H1 (cell line): ENCODE results near the gene FBXO41. TPM values are rescaled to one million over a fixed set of nuclear protein-coding genes. Genes with fewer than 3 reads are reported as not detected.

Experiments used
- CTCF ChIA-PET: fragments of 300-600 bp; sonication (Branson Sonifier 250); formaldehyde crosslinking; loops from one replicate; lab custom pipeline; 2021; ENCODE audit not compliant: partially characterized antibody; lab: Charles Lee
- POLR2A ChIA-PET: fragments of 300-600 bp; sonication (Branson Sonifier 250); formaldehyde crosslinking; loops from one replicate; lab custom pipeline; 2021; ENCODE audit warnings: inconsistent platforms; ENCODE audit not compliant: partially characterized antibody; lab: Charles Lee
- DNase-seq, 2 experiments: peaks; one replicate each; pipeline versions ENCODE4 v3.0.0 to v3.0.0-alpha.2; 2010 to 2022; ENCODE audit warnings: low spot score in 2 of 2, low read depth in 1 of 2, mixed read lengths in 1 of 2
- FAIRE-seq: peaks from 2 replicates; lab custom pipeline; 2011; peaks lifted over from hg19 to GRCh38; lab: Jason Lieb, UNC
- H2AFZ ChIP-seq: 2 replicates; pipeline ENCODE4 v1.8.1; 2012; ENCODE audit warnings: low read length, inconsistent platforms
- H2AK5ac ChIP-seq: 2 replicates; pipeline ENCODE4 v1.6.1; 2013; ENCODE audit warnings: low read depth, low read length
- H2BK120ac ChIP-seq: replicated peaks from 2 replicates; pipeline ENCODE3; 2013; ENCODE audit warnings: low read depth, low read length, inconsistent platforms
- H2BK12ac ChIP-seq: 2 replicates; pipeline ENCODE4 v1.6.1; 2013; ENCODE audit warnings: low read depth, low read length
- H2BK15ac ChIP-seq: 2 replicates; pipeline ENCODE4 v1.6.1; 2013; ENCODE audit warnings: low read length
- H2BK20ac ChIP-seq: 2 replicates; pipeline ENCODE4 v1.6.1; 2013; ENCODE audit warnings: low read length
- H2BK5ac ChIP-seq: 2 replicates; pipeline ENCODE4 v1.6.1; 2013; ENCODE audit warnings: low read depth, low read length
- H3K14ac ChIP-seq: 2 replicates; pipeline ENCODE4 v1.6.1; 2013; ENCODE audit warnings: inconsistent platforms; ENCODE audit not compliant: insufficient read length
- H3K18ac ChIP-seq: 2 replicates; pipeline ENCODE4 v1.6.1; 2013; ENCODE audit warnings: low read length; ENCODE audit errors: extremely low read depth
- H3K23ac ChIP-seq: 2 replicates; pipeline ENCODE4 v1.6.1; 2013; ENCODE audit warnings: inconsistent platforms; ENCODE audit not compliant: insufficient read length
- H3K23me2 ChIP-seq: 2 replicates; pipeline ENCODE4 v1.6.1; 2013; ENCODE audit warnings: low read depth, low read length
- H3K27ac ChIP-seq: 2 replicates; pipeline ENCODE4 v1.6.1; 2011; ENCODE audit warnings: low read depth, low read length, inconsistent platforms
- H3K27me3 ChIP-seq, 4 experiments: replicated peaks in 1 of 4; 1 replicate in 1 of 4; 2 replicates in 3 of 4; pipeline versions ENCODE4 v1.6.1 to v1.8.1; 2011 to 2013; ENCODE audit warnings: low read length in 3 of 4, mild to moderate bottlenecking in 3 of 4, inconsistent platforms in 2 of 4, mixed read lengths in 2 of 4, moderate library complexity in 1 of 4; ENCODE audit not compliant: control insufficient read depth in 3 of 4, insufficient read depth in 3 of 4; ENCODE audit errors: extremely low read depth in 1 of 4
- H3K36me3 ChIP-seq, 4 experiments: 2 replicates each; pipeline versions ENCODE4 v1.6.1 to v1.8.1; 2011 to 2013; ENCODE audit warnings: mild to moderate bottlenecking in 4 of 4, low read length in 3 of 4, moderate library complexity in 2 of 4, control low read depth in 1 of 4, inconsistent platforms in 1 of 4; ENCODE audit not compliant: insufficient read depth in 4 of 4, control insufficient read depth in 2 of 4
- H3K4ac ChIP-seq: replicated peaks from 2 replicates; pipeline ENCODE3; 2013; ENCODE audit warnings: low read length, low read depth, mixed read lengths, inconsistent platforms; ENCODE audit not compliant: insufficient read length
- H3K4me1 ChIP-seq, 4 experiments: replicated peaks in 1 of 4; 1 replicate in 1 of 4; 2 replicates in 3 of 4; pipeline versions ENCODE4 v1.6.1 to v1.8.1; 2011 to 2013; ENCODE audit warnings: low read length in 3 of 4, inconsistent platforms in 2 of 4, mixed read lengths in 1 of 4; ENCODE audit not compliant: insufficient read depth in 4 of 4, control insufficient read depth in 3 of 4
- H3K4me2 ChIP-seq, 2 experiments: 2 replicates each; pipeline versions ENCODE4 v1.6.1 to v1.8.1; 2011 to 2013; ENCODE audit warnings: low read depth in 2 of 2, low read length in 2 of 2, control low read depth in 1 of 2, inconsistent platforms in 1 of 2, mild to moderate bottlenecking in 1 of 2; ENCODE audit not compliant: insufficient read depth in 1 of 2
- H3K4me3 ChIP-seq, 4 experiments: fragments of 200-600, 300-600 bp in 1 of 4; sonication (generic), shearing (Covaris generic), sonication (Bioruptor Twin) in 1 of 4; 2 replicates each; pipeline versions ENCODE4 v1.5.1 to v1.8.1; 2011 to 2016; ENCODE audit warnings: low read length in 4 of 4, low read depth in 3 of 4, control low read depth in 2 of 4, inconsistent platforms in 2 of 4, mild to moderate bottlenecking in 2 of 4, mixed read lengths in 1 of 4, moderate library complexity in 1 of 4; ENCODE audit not compliant: insufficient read depth in 2 of 4; ENCODE audit errors: extremely low read depth in 1 of 4
- H3K56ac ChIP-seq: replicated peaks from 2 replicates; pipeline ENCODE3; 2013; ENCODE audit warnings: low read depth, mild to moderate bottlenecking, mixed read lengths, low read length, inconsistent platforms; ENCODE audit not compliant: insufficient read length
- H3K79me1 ChIP-seq: 2 replicates; pipeline ENCODE4 v1.6.1; 2013; ENCODE audit warnings: low read depth, low read length, control low read depth
- H3K79me2 ChIP-seq, 2 experiments: 2 replicates each; pipeline versions ENCODE4 v1.6.1 to v1.8.1; 2012 to 2013; ENCODE audit warnings: low read length in 2 of 2, mild to moderate bottlenecking in 2 of 2, inconsistent platforms in 1 of 2; ENCODE audit not compliant: insufficient read depth in 2 of 2, control insufficient read depth in 1 of 2
- H3K9ac ChIP-seq, 4 experiments: replicated peaks in 1 of 4; 1 replicate in 1 of 4; 2 replicates in 3 of 4; pipeline versions ENCODE4 v1.6.1 to v1.8.1; 2011 to 2013; ENCODE audit warnings: low read depth in 3 of 4, low read length in 3 of 4, control low read depth in 2 of 4, mild to moderate bottlenecking in 2 of 4, moderate library complexity in 2 of 4, inconsistent platforms in 1 of 4; ENCODE audit errors: extremely low read depth in 1 of 4
- H3K9me3 ChIP-seq, 2 experiments: 2 replicates each; pipeline versions ENCODE4 v1.6.1 to v1.8.1; 2012 to 2013; ENCODE audit warnings: mild to moderate bottlenecking in 2 of 2, moderate library complexity in 2 of 2, control low read depth in 1 of 2, inconsistent platforms in 1 of 2, low read depth in 1 of 2, low read length in 1 of 2, mixed read lengths in 1 of 2; ENCODE audit not compliant: insufficient read depth in 2 of 2
- H4K20me1 ChIP-seq, 2 experiments: replicated peaks in 1 of 2; 2 replicates each; pipeline versions ENCODE3 to v1.8.1; 2011 to 2013; ENCODE audit warnings: inconsistent platforms in 2 of 2, low read length in 2 of 2, mild to moderate bottlenecking in 1 of 2; ENCODE audit not compliant: insufficient read depth in 2 of 2, control insufficient read depth in 1 of 2
- H4K5ac ChIP-seq: 2 replicates; pipeline ENCODE4 v1.6.1; 2013; ENCODE audit warnings: low read length, low read depth, mixed read lengths, inconsistent platforms; ENCODE audit not compliant: insufficient read length
- H4K8ac ChIP-seq: 2 replicates; pipeline ENCODE4 v1.8.0; 2013; ENCODE audit warnings: mild to moderate bottlenecking, moderate library complexity, low read length, inconsistent platforms; ENCODE audit not compliant: insufficient read depth; ENCODE audit errors: extremely low read depth
- H4K91ac ChIP-seq: replicated peaks from 2 replicates; pipeline ENCODE3; 2013; ENCODE audit warnings: low read length, mixed read lengths, inconsistent platforms; ENCODE audit not compliant: insufficient read length
- EZH2 ChIP-seq: fragments of 200-600 bp; sonication (generic); IDR thresholded peaks from 2 replicates; pipeline ENCODE4 v1.7.1; 2012; ENCODE audit warnings: low read depth, mild to moderate bottlenecking, moderate library complexity, low read length, inconsistent platforms; ENCODE audit not compliant: severe bottlenecking
- HDAC2 ChIP-seq, 2 experiments: fragments of 300-600 bp in 1 of 2; sonication (generic) in 1 of 2; IDR thresholded peaks; 2 replicates each; pipeline ENCODE4 v1.6.1; 2011 to 2012; ENCODE audit warnings: low read depth in 2 of 2, low read length in 2 of 2, mild to moderate bottlenecking in 2 of 2, moderate library complexity in 2 of 2, borderline replicate concordance in 1 of 2, inconsistent platforms in 1 of 2
- WGBS, 2 experiments: shearing (Covaris generic) in 1 of 2; methylation state at CpG; one replicate each; pipeline versions ENCODE4 v1.1.6 to v1.1.7; 2013 to 2015; ENCODE audit warnings: low lambda C conversion rate in 2 of 2, mixed read lengths in 2 of 2, inconsistent platforms in 1 of 2, low coverage in 1 of 2, missing lambda C conversion rate in 1 of 2; ENCODE audit not compliant: insufficient replicate concordance in 2 of 2, insufficient coverage in 1 of 2, insufficient read length in 1 of 2; ENCODE audit errors: extremely low coverage in 1 of 2, missing lambda C conversion rate in 1 of 2; 5-methylcytosine and 5-hydroxymethylcytosine counted together
- polyA plus RNA-seq, 7 experiments: library from polyadenylated mRNA; depleted of rRNA in 3 of 7; stranded (reverse) in 5 of 7; unstranded in 2 of 7; fragments of >200 nt in 5 of 7; fragments of 200-250 nt in 2 of 7; gene quantifications; 1 replicate in 5 of 7; 2 replicates in 1 of 7; 4 replicates in 1 of 7; pipeline versions ENCODE4 v1.2.1 to v1.2.3, GENCODE V29; 2011 to 2013; ENCODE audit warnings: missing spikeins in 2 of 7, mixed read lengths in 2 of 7
- total RNA-seq: library from RNA; stranded (reverse); fragmentation: NEBNext Ultra II Directional; extraction: Animal tissue kit (Norgen Biotek cat#: 25700); gene quantifications from 2 replicates; pipeline ENCODE4 v1.2.1, GENCODE V29; 2021

The FBXO41 gene
- total and polyA plus RNA-seq, 2 of the 8 experiments (the other 6 are each of a cell fraction or from before 2014, with no cell fraction given), result 11.2 to 14.3 TPM

GRCh38 chr2:73279852-73280251, 4.4 kb downstream of the FBXO41 start:
- no peak overlapping the region for H4K5ac ChIP-seq
- H3K4ac ChIP-seq, result no peak overlapping the region
- POLR2A ChIA-PET, result interaction anchor here (0.9 to 1.5 kb wide), 5 partner anchors 9 to 46 kb away, joined by 3 to 8 read pairs (median 3); partner anchors contain the start of gene CCT7
- no peak overlapping the region for H2BK20ac ChIP-seq
- H4K8ac ChIP-seq, result no peak overlapping the region
- peaks cover 0 to 1% (median under 1%) of the 10 kb centered on the region in 4 experiments; a peak in 4 of 7 replicates for H3K27me3 ChIP-seq
- H3K9me3 ChIP-seq, result no peaks in the 10 kb centered on the region
- no peak overlapping the region for H2BK15ac ChIP-seq
- DNase-seq (no peak), FAIRE-seq (no peak)
- no peak overlapping the region for H2BK5ac ChIP-seq
- peaks cover 19% of the 10 kb centered on the region for H3K79me1 ChIP-seq
- TF ChIP-seq EZH2 (no peak), HDAC2 (IDR thresholded peaks at IDR 0.05; ENCODE audit: borderline replicate concordance in 1 of 2, low read depth in 2 of 2, low read length in 2 of 2) (no peak)
- H2AK5ac ChIP-seq, result no peak overlapping the region
- peaks cover 14% of the 10 kb centered on the region for H3K23me2 ChIP-seq
- H3K23ac ChIP-seq, result no peak overlapping the region
- no peak overlapping the region for H3K27ac ChIP-seq
- no peak overlapping the region for H2BK120ac ChIP-seq
- peaks cover 0 to 12% (median 6%) of the 10 kb centered on the region in 4 experiments; a peak in 6 of 7 replicates for H3K4me1 ChIP-seq
- no peak overlapping the region for H3K56ac ChIP-seq
- H3K79me2 ChIP-seq, result peaks cover 0 to 30% of the 10 kb centered on the region in 2 experiments; a peak in 2 of 4 replicates
- no peak overlapping the region for H3K18ac ChIP-seq
- WGBS, 2 experiments, result 78% methylated on average over 9 of the region's 9 CpGs; no CpG with 5 or more reads in 1 of the 2 experiments
- no peak overlapping the region for H3K14ac ChIP-seq
- no peak overlapping the region for H4K91ac ChIP-seq
- H4K20me1 ChIP-seq, result peaks cover 4 to 24% of the 10 kb centered on the region in 2 experiments
- CTCF ChIA-PET, result interaction anchor here (1.0 to 13.4 kb wide), 6 partner anchors 8 to 68 kb away, joined by 3 to 122 read pairs (median 4); partner anchors contain the start of gene EGR4
- H3K4me2 ChIP-seq, result no peak overlapping the region
- peaks cover 0 to 7% (median 0%) of the 10 kb centered on the region in 4 experiments; a peak in 1 of 8 replicates for H3K36me3 ChIP-seq
- no peak overlapping the region for H3K4me3 ChIP-seq
- H2BK12ac ChIP-seq, result no peak overlapping the region
- H3K9ac ChIP-seq, result no peak overlapping the region
- no peak overlapping the region for H2AFZ ChIP-seq
